ENCODE measurements around the gene AUH.

Gene AUH

DNA sequence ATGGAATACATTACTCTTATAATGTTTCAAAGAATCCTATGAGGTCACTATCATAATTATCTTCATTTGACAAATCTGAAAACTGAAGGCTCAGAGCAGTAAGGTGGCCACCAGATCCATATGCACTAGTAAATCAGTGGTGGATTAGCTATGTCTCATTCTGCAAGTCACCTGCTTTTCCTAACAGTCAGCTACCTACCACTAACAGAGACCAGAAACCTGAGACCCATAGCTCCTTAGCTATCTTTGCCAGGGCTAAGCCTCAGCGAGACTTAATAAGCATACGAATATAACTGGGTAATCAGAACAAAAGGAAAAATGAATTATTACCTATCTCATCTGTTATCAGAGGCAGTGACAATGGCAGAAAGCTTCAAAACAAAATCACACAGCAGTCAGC is 118.7 kb downstream of the AUH start:
- TF ChIP-seq GATA2 (IDR thresholded peaks at IDR 0.05; ENCODE audit: low read depth, low read length) (no peak), GATA3 (IDR thresholded peaks at IDR 0.05; ENCODE audit: low read depth, low read length) (no peak)

DNA sequence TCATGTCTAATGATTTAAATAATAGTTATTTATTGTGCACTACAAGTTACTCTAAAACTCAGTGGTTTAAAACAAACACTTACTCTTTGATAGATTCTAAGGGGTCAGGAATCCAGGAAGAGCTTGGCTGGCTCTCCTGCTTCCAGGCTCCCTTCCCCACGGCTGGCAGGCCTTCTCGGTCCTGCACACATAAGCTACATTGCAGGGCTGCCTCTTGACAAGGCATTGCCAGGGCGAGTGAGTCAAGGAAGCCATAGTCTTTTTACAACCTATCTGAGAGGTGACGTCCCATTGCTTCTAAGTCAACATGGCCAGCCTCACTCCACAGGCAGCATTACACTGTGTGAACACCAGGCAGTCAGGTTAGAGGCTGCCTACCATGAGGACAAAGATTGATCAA is 119.8 kb downstream of the AUH start:
- TF ChIP-seq GATA3 (IDR thresholded peaks at IDR 0.05; ENCODE audit: low read depth, low read length) = no peak
- TF ChIP-seq GATA2 (IDR thresholded peaks at IDR 0.05; ENCODE audit: low read depth, low read length) = no peak

DNA sequence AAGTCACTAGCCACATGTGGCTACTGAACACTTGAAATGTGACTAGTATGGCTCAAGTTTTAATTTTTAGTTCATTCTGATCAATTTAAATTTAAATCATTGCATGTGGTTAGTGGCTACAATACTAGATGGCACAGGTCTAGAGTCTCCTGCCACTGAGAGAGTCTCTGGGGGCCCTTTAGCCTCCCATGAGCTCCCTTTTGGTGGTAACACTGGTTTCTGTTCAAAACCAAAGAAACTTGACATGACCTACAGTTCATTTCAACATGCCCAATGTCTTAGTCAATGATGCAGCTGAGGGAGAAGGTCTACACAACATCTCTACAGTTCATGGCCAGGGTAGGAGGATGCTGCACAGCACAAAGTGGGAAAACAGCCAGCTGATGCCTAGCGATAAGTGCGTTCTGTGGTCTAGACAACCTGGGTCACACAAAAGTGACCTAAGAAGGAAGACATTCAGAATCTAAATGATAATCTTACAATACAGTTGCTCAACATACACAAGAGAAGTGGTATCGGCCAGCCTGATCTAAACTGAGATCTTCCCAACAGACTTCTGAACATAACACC is 121.0 kb downstream of the AUH start:
- TF ChIP-seq GATA3 (IDR thresholded peaks at IDR 0.05; ENCODE audit: low read depth, low read length) = no peak
- no peak for TF ChIP-seq GATA2 (IDR thresholded peaks at IDR 0.05; ENCODE audit: low read depth, low read length)

DNA sequence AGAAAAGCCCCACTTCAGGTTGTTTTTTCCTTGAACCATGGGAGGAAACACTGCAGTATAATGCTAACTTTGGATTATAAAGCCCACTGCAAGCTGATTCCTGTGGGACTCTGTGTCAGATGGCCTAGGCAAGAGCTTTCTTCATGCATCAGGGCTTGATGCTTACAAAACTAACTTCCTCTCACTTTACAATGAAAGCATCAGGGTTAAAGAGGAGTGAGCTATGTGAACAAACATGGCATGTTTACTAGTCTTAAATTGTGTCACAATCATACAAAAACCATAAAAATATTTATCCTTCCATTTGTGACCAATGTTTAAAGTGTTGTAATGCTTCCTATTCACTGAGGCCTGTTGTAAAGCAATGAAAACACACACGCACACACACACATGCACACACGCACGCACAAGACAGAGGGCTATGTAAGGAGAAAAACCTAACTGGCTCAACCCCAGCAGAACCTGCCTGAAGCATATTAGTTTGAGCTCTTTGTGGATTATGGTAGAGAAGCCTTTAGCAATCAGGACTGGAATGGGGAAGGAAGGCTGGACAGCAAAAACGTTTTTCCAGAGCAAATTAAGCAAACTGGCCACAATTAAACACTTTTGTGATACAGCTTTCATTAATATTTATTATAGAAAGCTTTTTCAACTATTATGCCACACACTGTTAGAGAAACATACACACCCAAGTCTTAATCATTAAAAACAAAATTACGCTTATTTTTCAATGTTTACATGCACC is 122.2 kb downstream of the AUH start:
- TF ChIP-seq GATA2 (IDR thresholded peaks at IDR 0.05; ENCODE audit: low read depth, low read length) = no peak
- no peak for TF ChIP-seq GATA3 (IDR thresholded peaks at IDR 0.05; ENCODE audit: low read depth, low read length)

DNA sequence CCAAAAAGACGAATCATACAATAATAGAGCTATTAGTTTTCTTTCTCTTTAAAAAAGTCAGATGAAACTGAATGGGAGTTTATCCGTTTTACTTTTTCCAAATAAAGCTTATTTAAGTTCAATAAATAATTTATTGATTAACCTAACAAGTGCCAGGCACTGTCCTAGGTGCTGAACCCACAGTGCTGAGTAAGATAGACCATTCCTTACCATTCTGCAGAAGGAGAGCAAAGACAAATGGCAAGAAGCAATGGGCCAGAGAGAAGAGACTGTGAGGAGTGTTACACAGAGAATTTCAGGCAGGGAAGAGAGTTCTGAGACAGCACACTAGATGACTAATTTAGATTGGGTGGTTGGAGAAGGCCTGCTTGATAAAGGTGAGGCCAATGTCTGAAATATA is 127.2 kb downstream of the AUH start:
- TF ChIP-seq GATA2 (IDR thresholded peaks at IDR 0.05; ENCODE audit: low read depth, low read length) (no peak), GATA3 (IDR thresholded peaks at IDR 0.05; ENCODE audit: low read depth, low read length) (no peak)

DNA sequence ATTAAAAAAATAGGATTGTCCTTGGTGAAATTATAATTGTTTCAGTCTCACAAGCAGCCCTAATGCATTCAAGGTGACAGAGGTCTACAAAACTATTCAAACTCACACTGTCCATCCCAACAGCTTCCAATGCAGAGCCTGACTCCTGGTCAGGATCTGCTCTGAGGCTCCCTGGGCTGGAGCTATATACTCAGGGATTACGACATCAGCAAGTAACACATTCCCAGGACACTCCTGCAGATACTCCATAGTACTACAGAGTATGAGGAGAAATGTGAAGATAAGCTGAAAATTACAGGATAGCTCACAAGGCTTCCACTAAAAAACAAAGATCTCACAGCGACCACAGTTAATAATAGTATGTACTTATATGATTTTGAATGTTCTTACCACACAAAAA is 130.1 kb downstream of the AUH start:
- TF ChIP-seq GATA3 (IDR thresholded peaks at IDR 0.05; ENCODE audit: low read depth, low read length) (no peak), GATA2 (IDR thresholded peaks at IDR 0.05; ENCODE audit: low read depth, low read length) (no peak)

DNA sequence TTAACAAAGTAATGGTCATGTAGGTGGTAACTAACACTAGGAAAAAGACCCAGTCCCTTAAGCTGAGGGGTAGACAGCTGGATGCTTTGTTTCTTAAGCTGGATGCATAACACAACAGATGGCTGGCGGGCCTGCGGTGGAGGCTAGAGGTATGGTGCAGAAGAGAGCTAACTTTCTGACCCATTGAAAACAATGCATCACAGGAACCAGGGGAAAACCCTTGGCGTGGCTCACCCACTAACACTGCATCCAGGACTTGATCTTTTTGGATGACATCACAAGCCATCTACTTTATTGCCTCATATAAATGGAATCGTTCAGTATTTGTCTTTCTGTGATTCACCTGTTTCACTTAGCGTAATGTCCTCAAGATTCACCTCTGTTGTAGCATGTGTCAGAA is 138.7 kb downstream of the AUH start:
- TF ChIP-seq GATA2 (IDR thresholded peaks at IDR 0.05; ENCODE audit: low read depth, low read length) (no peak), GATA3 (IDR thresholded peaks at IDR 0.05; ENCODE audit: low read depth, low read length) (no peak)

DNA sequence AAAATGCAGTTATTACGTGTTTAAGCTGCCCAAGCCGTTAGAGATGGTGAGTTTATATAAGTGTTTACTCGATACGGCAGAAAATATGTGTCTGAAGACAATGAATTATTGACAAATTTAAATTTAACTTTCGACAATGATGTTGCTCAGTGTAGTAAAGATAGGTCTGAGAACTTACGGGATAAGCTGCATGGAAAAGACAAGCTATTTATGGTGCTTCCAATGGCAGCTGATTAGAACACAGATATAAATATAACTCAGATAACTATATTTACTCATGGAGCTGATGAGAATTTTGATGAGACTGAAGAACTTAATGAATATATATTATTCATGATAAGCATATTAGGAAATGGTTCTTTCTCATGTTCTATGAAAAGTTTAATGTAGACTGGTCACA is 139.3 kb downstream of the AUH start:
- TF ChIP-seq GATA2 (IDR thresholded peaks at IDR 0.05; ENCODE audit: low read depth, low read length) = no peak
- no peak for TF ChIP-seq GATA3 (IDR thresholded peaks at IDR 0.05; ENCODE audit: low read depth, low read length)

DNA sequence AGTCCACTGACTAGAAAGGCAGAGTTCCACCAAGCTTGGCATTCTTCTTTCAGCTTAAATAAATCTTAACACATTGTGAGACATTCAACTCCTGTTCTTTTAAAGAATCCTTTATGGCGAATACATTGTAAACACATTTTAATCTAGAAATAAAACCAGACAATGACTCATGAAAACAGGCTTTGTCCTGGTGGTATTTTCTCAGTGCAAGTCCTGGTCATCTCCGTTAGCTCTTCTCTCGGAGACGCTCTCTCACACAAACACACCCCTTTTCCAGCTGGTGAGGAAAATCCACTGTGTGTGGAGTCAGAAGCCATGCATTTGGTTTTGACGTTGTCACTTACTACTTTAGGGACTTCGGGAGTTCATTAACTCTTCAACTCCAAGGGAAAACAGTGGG is 140.4 kb downstream of the AUH start:
- TF ChIP-seq GATA2 (IDR thresholded peaks at IDR 0.05; ENCODE audit: low read depth, low read length) = no peak
- TF ChIP-seq GATA3 (IDR thresholded peaks at IDR 0.05; ENCODE audit: low read depth, low read length) = no peak

DNA sequence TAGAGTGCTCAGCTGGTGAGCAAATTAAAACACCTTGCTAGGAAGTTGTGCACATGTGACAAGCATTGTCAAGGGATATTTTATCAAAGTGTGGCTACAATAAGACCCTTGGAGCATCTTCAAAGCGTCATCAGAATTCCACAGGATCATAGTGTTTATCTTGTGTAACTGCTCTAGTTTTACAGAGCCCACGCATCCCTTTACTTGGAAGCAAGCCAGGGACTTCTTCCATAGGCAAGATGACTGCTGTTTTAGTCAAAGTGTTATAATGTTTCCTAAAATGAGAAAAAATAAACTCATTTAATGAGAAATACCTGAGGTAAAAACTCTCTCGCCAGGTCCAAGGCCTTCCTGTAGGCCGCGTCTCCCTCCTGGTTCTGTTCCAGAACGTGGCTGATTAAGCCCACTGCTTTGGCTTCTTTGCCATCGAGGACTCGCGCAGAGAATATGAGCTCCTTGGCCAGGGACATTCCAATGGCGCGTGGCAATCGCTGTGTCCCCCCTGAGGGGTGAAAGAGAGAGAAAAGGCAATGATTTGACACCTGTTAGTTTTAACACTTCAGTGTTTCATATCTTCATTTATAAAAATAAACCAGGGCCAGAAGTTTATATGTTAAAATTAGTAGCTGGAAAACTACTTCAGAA is 141.1 kb downstream of the AUH start:
- no peak for TF ChIP-seq GATA2 (IDR thresholded peaks at IDR 0.05; ENCODE audit: low read depth, low read length)
- no peak for TF ChIP-seq GATA3 (IDR thresholded peaks at IDR 0.05; ENCODE audit: low read depth, low read length)

DNA sequence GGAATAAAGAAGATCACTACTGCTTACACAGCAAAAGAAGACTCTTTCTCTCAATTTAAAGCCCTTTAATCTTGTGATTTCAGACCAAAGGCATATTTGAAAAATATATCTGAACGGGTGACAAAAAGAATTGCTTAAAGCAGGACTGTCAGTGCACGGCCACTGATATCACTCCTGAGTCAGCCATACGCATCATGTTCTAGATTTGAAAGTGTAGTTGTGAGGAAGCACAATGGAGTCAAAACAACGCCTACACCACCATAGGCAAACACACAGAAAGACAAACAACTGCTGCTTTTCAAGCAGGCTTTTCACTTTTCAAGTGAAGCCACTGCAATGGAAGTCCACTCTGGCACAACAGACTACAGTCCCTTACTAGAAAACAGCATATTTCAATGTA is 141.7 kb downstream of the AUH start:
- TF ChIP-seq GATA2 (IDR thresholded peaks at IDR 0.05; ENCODE audit: low read depth, low read length) (no peak), GATA3 (IDR thresholded peaks at IDR 0.05; ENCODE audit: low read depth, low read length) (no peak)

DNA sequence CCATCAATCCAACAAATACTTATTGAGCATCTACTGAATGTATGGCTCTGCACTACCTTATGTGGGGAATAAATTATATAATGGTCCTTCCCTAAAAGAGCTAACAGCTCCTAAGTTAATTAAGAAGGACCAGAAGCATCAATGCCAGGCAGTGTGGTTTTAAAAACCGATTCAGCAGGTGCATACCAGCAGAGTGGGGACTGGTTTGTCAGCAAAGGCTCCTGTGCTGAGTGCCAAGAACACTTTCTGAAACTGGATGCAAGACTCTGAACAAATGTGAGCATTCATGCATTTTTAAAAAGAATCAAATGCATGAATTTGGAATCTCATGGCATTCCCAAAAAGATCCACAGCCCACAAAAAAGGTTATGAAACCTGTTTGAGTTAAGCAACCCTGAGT is 142.2 kb downstream of the AUH start:
- TF ChIP-seq GATA3 (IDR thresholded peaks at IDR 0.05; ENCODE audit: low read depth, low read length) (no peak), GATA2 (IDR thresholded peaks at IDR 0.05; ENCODE audit: low read depth, low read length) (no peak)

DNA sequence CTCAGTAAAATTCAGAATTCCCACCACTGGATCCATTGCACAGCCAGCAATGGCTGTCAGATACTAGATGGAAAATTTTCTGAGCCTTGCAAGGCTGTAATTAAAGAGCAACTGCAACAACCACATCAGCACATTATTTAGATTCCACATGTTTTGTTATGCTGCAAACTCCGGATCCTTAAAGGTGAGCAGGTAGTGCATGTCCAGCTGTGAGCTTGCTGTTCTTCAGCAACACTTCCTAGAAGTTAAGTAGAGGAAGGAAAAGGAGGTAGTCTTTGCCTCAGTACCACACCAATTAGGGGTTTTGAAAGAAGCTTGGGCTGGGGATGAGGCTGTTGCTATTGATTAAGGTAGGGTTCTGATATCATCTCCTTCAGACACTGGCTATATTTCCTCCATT is 144.3 kb downstream of the AUH start:
- TF ChIP-seq GATA2 (IDR thresholded peaks at IDR 0.05; ENCODE audit: low read depth, low read length) = no peak
- no peak for TF ChIP-seq GATA3 (IDR thresholded peaks at IDR 0.05; ENCODE audit: low read depth, low read length)

DNA sequence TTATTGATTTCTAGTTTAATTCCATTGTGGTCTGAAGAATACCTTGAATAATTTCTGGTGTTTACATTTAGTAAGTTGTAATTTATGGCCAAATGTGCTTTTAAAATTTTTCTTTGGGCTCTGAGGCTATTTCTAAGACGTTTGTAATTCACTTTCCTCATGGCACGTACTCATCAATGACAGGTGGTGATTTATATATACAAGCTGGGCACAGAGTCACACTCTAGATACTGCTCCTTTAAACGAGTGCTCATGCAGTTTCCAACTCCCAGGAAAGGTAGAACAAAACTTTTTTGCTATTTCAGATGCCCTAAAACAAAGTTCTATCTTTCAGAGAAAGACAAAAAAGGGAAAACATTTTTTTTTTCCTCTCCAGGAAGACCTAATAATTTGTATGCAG is 146.9 kb downstream of the AUH start:
- TF ChIP-seq GATA3 (IDR thresholded peaks at IDR 0.05; ENCODE audit: low read depth, low read length) (no peak), GATA2 (IDR thresholded peaks at IDR 0.05; ENCODE audit: low read depth, low read length) (no peak)

DNA sequence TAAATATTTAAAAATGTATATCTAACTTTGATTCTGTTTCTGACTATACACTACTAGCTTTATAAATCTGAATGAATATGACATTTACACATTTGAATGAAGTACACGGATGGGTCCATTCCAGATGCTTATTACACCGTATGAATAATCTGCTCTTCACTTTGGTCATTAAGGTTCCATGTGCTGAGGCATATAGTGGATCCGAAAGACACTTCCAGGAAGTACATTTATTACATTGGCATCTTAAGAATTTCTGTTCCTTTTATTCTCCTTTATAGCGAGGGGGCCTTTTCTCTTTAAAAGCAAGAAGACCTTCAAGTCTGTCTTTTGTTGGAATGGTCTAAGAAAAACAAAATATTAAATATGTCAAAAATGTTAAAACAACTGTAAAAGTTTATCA is 147.6 kb downstream of the AUH start:
- TF ChIP-seq GATA2 (IDR thresholded peaks at IDR 0.05; ENCODE audit: low read depth, low read length) (no peak), GATA3 (IDR thresholded peaks at IDR 0.05; ENCODE audit: low read depth, low read length) (no peak)
